Upper lobe of left lung (tissue), 6 donors: Measurements from ENCODE around the gene MIB2. TPM values are rescaled to one million over a fixed set of nuclear protein-coding genes. Genes with fewer than 3 reads are reported as not detected.

Source experiments
- ATAC-seq, 2 donors: fragments of 200-7000 bp; cut with Tn5 transposase; one replicate each; pipeline ENCODE4 v1.9.1; 2022; ENCODE audit warnings: mild to moderate bottlenecking in 2 of 2, moderate library complexity in 2 of 2; ENCODE audit not compliant: low FRiP score in 2 of 2
- DNase-seq, 2 donors: peaks; one replicate each; pipeline ENCODE4 v3.0.0-alpha.2; 2019 to 2020
- H3K27ac ChIP-seq, 4 donors: fragments of 200-600 bp; sonication (generic); one replicate each; pipeline ENCODE4 v1.5.1; 2016 to 2019
- H3K27me3 ChIP-seq, 4 donors: fragments of 200-600 bp; sonication (generic); one replicate each; pipeline ENCODE4 v1.5.1; 2017 to 2019
- H3K36me3 ChIP-seq, 4 donors: fragments of 200-600 bp; sonication (generic); one replicate each; pipeline ENCODE4 v1.5.1; 2016 to 2019
- H3K4me1 ChIP-seq, 4 donors: fragments of 200-600 bp; sonication (generic); one replicate each; pipeline ENCODE4 v1.5.1; 2018 to 2019
- H3K4me3 ChIP-seq, 4 donors: fragments of 200-600 bp; sonication (generic); one replicate each; pipeline ENCODE4 v1.5.1; 2017 to 2019; ENCODE audit warnings: mild to moderate bottlenecking in 2 of 4, moderate library complexity in 1 of 4
- H3K9me3 ChIP-seq, 4 donors: fragments of 200-600 bp; sonication (generic); one replicate each; pipeline ENCODE4 v1.5.1; 2018 to 2019
- CTCF ChIP-seq, 6 experiments: fragments of 450-650 bp in 4 of 6; fragments of 200-600 bp in 2 of 6; sonication (generic) in 2 of 6; IDR thresholded peaks; one replicate each; pipeline ENCODE4 v1.5.1; 2016 to 2019; ENCODE audit warnings: antibody characterized with exemption in 6 of 6
- EP300 ChIP-seq, 4 donors: sonication (generic); formaldehyde crosslinking; IDR thresholded peaks; one replicate each; pipeline ENCODE4 v1.5.1; 2017; ENCODE audit warnings: antibody characterized with exemption in 4 of 4, control low read depth in 2 of 4
- POLR2A ChIP-seq, 4 donors: fragments of 450-650 bp; IDR thresholded peaks; one replicate each; pipeline ENCODE4 v1.5.1; 2016 to 2017; ENCODE audit warnings: antibody characterized with exemption in 4 of 4, mild to moderate bottlenecking in 2 of 4
- POLR2AphosphoS5 ChIP-seq, 2 donors: sonication (generic); formaldehyde crosslinking; IDR thresholded peaks; one replicate each; pipeline ENCODE4 v1.5.1; 2017; ENCODE audit warnings: antibody characterized with exemption in 2 of 2
- WGBS, 2 donors: methylation state at CpG; one replicate each; pipeline ENCODE4 v1.1.5; 2017 to 2018; 5-methylcytosine and 5-hydroxymethylcytosine counted together
- total RNA-seq, 6 donors: library from RNA; depleted of rRNA in 4 of 6; stranded (reverse); fragments of >200 nt in 4 of 6; gene quantifications; one replicate each; pipeline versions ENCODE4 v1.1.0 to v1.2.1, GENCODE V29; 2016 to 2021
- donor health status: DM: no; HTN: no; CAD: no; lungs with moderate emphysema.
- donor health status: DM: no; HTN: yes; CAD: no; lungs with severe emphysema.

Gene MIB2
- total RNA-seq, 6 donors from 2014 or later: 52.7 to 284 (median 84.7) TPM

- 85 to 89% methylated on average over 10 to 30 of the region's 31 CpGs for WGBS, 2 donors
- H3K4me3 ChIP-seq: no peak overlapping the region
- no peak for ATAC-seq
- peak in 1 of 2 donors; percentile 81 for DNase-seq
- no peaks in the 10 kb centered on the region for H3K27me3 ChIP-seq
- H3K36me3 ChIP-seq: peaks cover 0 to 20% (median 10%) of the 10 kb centered on the region in 4 donors
- H3K27ac ChIP-seq: no peak overlapping the region
- H3K4me1 ChIP-seq: peaks cover 9 to 20% (median 11%) of the 10 kb centered on the region in 4 donors
- H3K9me3 ChIP-seq: no peaks in the 10 kb centered on the region
- no peak for TF ChIP-seq CTCF (IDR thresholded peaks at IDR 0.05)
- no peak for TF ChIP-seq EP300 (IDR thresholded peaks at IDR 0.05)
- TF ChIP-seq POLR2AphosphoS5 (IDR thresholded peaks at IDR 0.05): no peak
- no peak for TF ChIP-seq POLR2A (IDR thresholded peaks at IDR 0.05)
These were observed 6.1 kb downstream of the MIB2 start for GRCh38 chr1:1621173-1622009.

- no peaks in the 10 kb centered on the region for H3K27me3 ChIP-seq
- peaks cover 1 to 12% (median 3%) of the 10 kb centered on the region in 4 donors for H3K4me1 ChIP-seq
- peak in 1 of 2 donors; percentile 61 for DNase-seq
- TF ChIP-seq POLR2A (IDR thresholded peaks at IDR 0.05): no peak
- TF ChIP-seq CTCF (IDR thresholded peaks at IDR 0.05): no peak
- H3K36me3 ChIP-seq: peaks cover 0 to 27% (median 11%) of the 10 kb centered on the region in 4 donors
- no peak overlapping the region for H3K27ac ChIP-seq
- no peak for ATAC-seq
- 81 to 86% methylated on average over 15 to 21 of the region's 21 CpGs for whole genome bisulfite sequencing, 2 donors
- no peaks in the 10 kb centered on the region for H3K9me3 ChIP-seq
- H3K4me3 ChIP-seq: no peak overlapping the region
These were observed 6.9 kb downstream of the MIB2 start for GRCh38 chr1:1622010-1622787.

GRCh38 chr1:1622788-1623094 lies 7.4 kb downstream of the MIB2 start:
- Histone ChIP-seq H3K36me3 (peaks cover 0 to 29% (median 9%) of the 10 kb centered on the region in 4 donors), H3K4me3 (no peak overlapping the region), H3K27me3 (no peaks in the 10 kb centered on the region), H3K27ac (no peak overlapping the region), H3K9me3 (no peaks in the 10 kb centered on the region), H3K4me1 (peaks cover 0 to 9% (median 0%) of the 10 kb centered on the region in 4 donors)
- WGBS, 2 donors: 91 to 97% methylated on average over 17 of the region's 17 CpGs
- TF ChIP-seq POLR2AphosphoS5 (IDR thresholded peaks at IDR 0.05) (no peak), POLR2A (IDR thresholded peaks at IDR 0.05) (no peak), EP300 (IDR thresholded peaks at IDR 0.05) (no peak), CTCF (IDR thresholded peaks at IDR 0.05) (no peak)
- DNase-seq: no peak
- no peak for ATAC-seq

- 93 to 99% methylated on average over 9 to 25 of the region's 33 CpGs for WGBS, 2 donors
- peak in 1 of 2 donors; percentile 87 for DNase-seq
- Histone ChIP-seq H3K9me3 (no peaks in the 10 kb centered on the region), H3K27me3 (no peaks in the 10 kb centered on the region), H3K4me3 (no peak overlapping the region), H3K36me3 (peaks cover 0 to 30% (median 8%) of the 10 kb centered on the region in 4 donors), H3K4me1 (peaks cover 0 to 9% (median 0%) of the 10 kb centered on the region in 4 donors), H3K27ac (no peak overlapping the region)
- TF ChIP-seq POLR2A (IDR thresholded peaks at IDR 0.05) (no peak), POLR2AphosphoS5 (IDR thresholded peaks at IDR 0.05) (no peak), CTCF (IDR thresholded peaks at IDR 0.05) (no peak), EP300 (IDR thresholded peaks at IDR 0.05) (no peak)
- ATAC-seq: no peak
These were observed 7.9 kb downstream of the MIB2 start for GRCh38 chr1:1623181-1623630.
